GM23338 (cell line): ENCODE results near the gene UBL4A. TPM values are rescaled to one million over a fixed set of nuclear protein-coding genes. Genes with fewer than 3 reads are reported as not detected.

Experiments
- ATAC-seq: fragments of 200-7000 bp; cut with Tn5 transposase; 3 replicates; pipeline ENCODE4 v1.9.1; 2020
- DNase-seq: peaks from one replicate; pipeline ENCODE4 v3.0.0-alpha.2; 2015; ENCODE audit warnings: low spot score
- H2AFZ ChIP-seq: fragments of 200-600 bp; sonication (generic); 2 replicates; pipeline ENCODE4 v1.8.0; 2016; ENCODE audit warnings: antibody characterized with exemption, mild to moderate bottlenecking, moderate library complexity
- H3F3A ChIP-seq: fragments of 200-600 bp; sonication (generic); replicated peaks from 2 replicates; pipeline ENCODE4 v1.8.0; 2017; ENCODE audit warnings: antibody characterized with exemption, mixed run types, low read depth
- H3K27ac ChIP-seq: fragments of 200-600 bp; sonication (generic); 2 replicates; pipeline ENCODE4 v1.6.1; 2016; ENCODE audit warnings: low read depth
- H3K27me3 ChIP-seq: fragments of 200-600 bp; sonication (generic); 2 replicates; pipeline ENCODE4 v1.8.0; 2016; ENCODE audit warnings: mild to moderate bottlenecking, mixed run types, moderate library complexity; ENCODE audit not compliant: insufficient read depth
- H3K36me3 ChIP-seq: fragments of 200-600 bp; sonication (generic); 2 replicates; pipeline ENCODE4 v1.8.0; 2016; ENCODE audit warnings: mild to moderate bottlenecking; ENCODE audit not compliant: insufficient read depth
- H3K4me1 ChIP-seq: fragments of 200-600 bp; sonication (generic); 2 replicates; pipeline ENCODE4 v1.8.0; 2016; ENCODE audit warnings: mild to moderate bottlenecking, moderate library complexity; ENCODE audit not compliant: insufficient read depth
- H3K4me2 ChIP-seq: fragments of 200-600 bp; sonication (generic); 2 replicates; pipeline ENCODE4 v1.7.1; 2017; ENCODE audit warnings: mixed run types
- H3K4me3 ChIP-seq: fragments of 200-600 bp; sonication (generic); 2 replicates; pipeline ENCODE4 v1.6.1; 2016; ENCODE audit warnings: mixed run types
- H3K79me2 ChIP-seq: fragments of 200-600 bp; sonication (generic); replicated peaks from 2 replicates; pipeline ENCODE4 v1.8.0; 2017; ENCODE audit warnings: mild to moderate bottlenecking; ENCODE audit not compliant: insufficient read depth
- H3K9me2 ChIP-seq: fragments of 200-600 bp; sonication (generic); 2 replicates; pipeline ENCODE4 v1.8.0; 2017; ENCODE audit not compliant: insufficient read depth
- H4K20me1 ChIP-seq: fragments of 200-600 bp; sonication (generic); replicated peaks from 2 replicates; pipeline ENCODE4 v1.8.0; 2017; ENCODE audit warnings: mild to moderate bottlenecking; ENCODE audit not compliant: insufficient read depth
- H3K27ac Mint-ChIP-seq: 2 replicates; pipeline ENCODE4 v1.8.0; 2020; ENCODE audit warnings: inconsistent platforms, mild to moderate bottlenecking, moderate library complexity, mixed read lengths
- H3K27me3 Mint-ChIP-seq: 3 replicates; pipeline ENCODE4 v1.8.0; 2022; ENCODE audit warnings: low read depth, mild to moderate bottlenecking, moderate library complexity, mixed read lengths, inconsistent platforms; ENCODE audit not compliant: insufficient read depth, poor library complexity
- H3K36me3 Mint-ChIP-seq: 3 replicates; pipeline ENCODE4 v1.8.0; 2021; ENCODE audit warnings: low read depth, mild to moderate bottlenecking, inconsistent platforms, moderate library complexity, mixed read lengths
- H3K4me1 Mint-ChIP-seq: 3 replicates; pipeline ENCODE4 v1.8.0; 2020; ENCODE audit warnings: mild to moderate bottlenecking, inconsistent platforms, mixed read lengths
- H3K4me3 Mint-ChIP-seq: 3 replicates; pipeline ENCODE4 v1.8.0; 2021; ENCODE audit warnings: moderate library complexity, mild to moderate bottlenecking, inconsistent platforms, mixed read lengths
- H3K9me3 Mint-ChIP-seq: 3 replicates; pipeline ENCODE4 v1.8.0; 2020; ENCODE audit warnings: moderate library complexity, mild to moderate bottlenecking, inconsistent platforms, mixed read lengths
- CREB1 ChIP-seq: fragments of 250-450 bp; sonication (Bioruptor Pico); IDR thresholded peaks from 2 replicates; pipeline ENCODE4 v1.5.0; 2020; ENCODE audit warnings: low read depth, mild to moderate bottlenecking, moderate library complexity
- CTCF ChIP-seq, 2 experiments: fragments of 200-600 bp in 1 of 2; sonication (generic) in 1 of 2; conservative IDR thresholded peaks; 2 replicates each; pipeline versions ENCODE4 v1.5.1 to v1.6.1; 2016 to 2017; ENCODE audit warnings: antibody characterized with exemption in 2 of 2, low read depth in 2 of 2, mild to moderate bottlenecking in 2 of 2, moderate library complexity in 1 of 2
- ETS1 ChIP-seq: IDR thresholded peaks from 2 replicates; pipeline ENCODE4 v1.6.1; 2016; ENCODE audit warnings: antibody characterized with exemption
- EZH2 ChIP-seq: fragments of 200-600 bp; sonication (generic); IDR thresholded peaks from one replicate; pipeline ENCODE4 v1.8.0; 2017; ENCODE audit warnings: antibody characterized with exemption, mild to moderate bottlenecking, low read depth; ENCODE audit not compliant: unreplicated experiment
- EZH2phosphoT487 ChIP-seq: fragments of 200-600 bp; sonication (generic); IDR thresholded peaks from one replicate; pipeline ENCODE4 v1.8.1; 2018; ENCODE audit warnings: antibody characterized with exemption; ENCODE audit not compliant: unreplicated experiment
- JUNB ChIP-seq: IDR thresholded peaks from one replicate; pipeline ENCODE4 v1.6.1; 2016; ENCODE audit warnings: antibody characterized with exemption; ENCODE audit not compliant: unreplicated experiment
- NANOG ChIP-seq: IDR thresholded peaks from 2 replicates; pipeline ENCODE4 v1.6.1; 2016; ENCODE audit warnings: antibody characterized with exemption, borderline replicate concordance
- POLR2AphosphoS5 ChIP-seq: IDR thresholded peaks from 2 replicates; pipeline ENCODE4 v1.6.1; 2016; ENCODE audit warnings: antibody characterized with exemption, low read depth
- REST ChIP-seq: IDR thresholded peaks from one replicate; pipeline ENCODE4 v1.6.1; 2018; ENCODE audit warnings: antibody characterized with exemption; ENCODE audit not compliant: unreplicated experiment
- STAT1 ChIP-seq: IDR thresholded peaks from one replicate; pipeline ENCODE4 v1.6.1; 2016; ENCODE audit warnings: antibody characterized with exemption; ENCODE audit not compliant: unreplicated experiment
- ZNF114 ChIP-seq: fragments of 250-450 bp; sonication (Bioruptor Pico); IDR thresholded peaks from 2 replicates; pipeline ENCODE4 v1.5.0; 2020; ENCODE audit warnings: mild to moderate bottlenecking, moderate library complexity
- ZNF331 ChIP-seq: fragments of 250-450 bp; sonication (Bioruptor Pico); IDR thresholded peaks from 2 replicates; pipeline ENCODE4 v1.5.0; 2020; ENCODE audit warnings: low read depth, mild to moderate bottlenecking, moderate library complexity
- ZNF462 ChIP-seq: fragments of 250-450 bp; sonication (Bioruptor Pico); IDR thresholded peaks from 2 replicates; pipeline ENCODE4 v1.5.0; 2020; ENCODE audit warnings: mild to moderate bottlenecking, moderate library complexity
- polyA plus RNA-seq: library from polyadenylated mRNA; unstranded; fragments of >200 nt; fragmentation: Nextera tagmentation; extraction: Ambion mirVana; gene quantifications from 2 replicates; pipeline ENCODE4 v1.2.1, GENCODE V29; 2016
- total RNA-seq: library from RNA; depleted of rRNA; stranded (reverse); fragments of >200 nt; shearing (Covaris generic); gene quantifications from 2 replicates; pipeline ENCODE4 v1.2.3, GENCODE V29; 2014

Gene UBL4A
- total and polyA plus RNA-seq, 2 experiments from 2014 or later, result 15.6 to 43.7 TPM

GRCh38 chrX:154476821-154477220, 9.6 kb downstream of the UBL4A start:
- no peak for DNase-seq
- ATAC-seq, result no peak
- Histone ChIP-seq H3K4me3 (no peak overlapping the region), H2AFZ (no peak overlapping the region), H3K9me2 (no peaks in the 10 kb centered on the region), H4K20me1 (no peaks in the 10 kb centered on the region; the same call in 1 of the 2 replicates), H3F3A (no peaks in the 10 kb centered on the region), H3K27ac (no peak overlapping the region), H3K79me2 (no peaks in the 10 kb centered on the region), H3K4me1 (no peaks in the 10 kb centered on the region), H3K27me3 (no peaks in the 10 kb centered on the region), H3K36me3 (no peaks in the 10 kb centered on the region), H3K4me2 (no peak overlapping the region)
- Mint-ChIP-seq H3K9me3 (no peaks in the 10 kb centered on the region), H3K36me3 (peaks cover 8% of the 10 kb centered on the region), H3K27me3 (peaks cover 6% of the 10 kb centered on the region), H3K4me1 (peaks cover 3% of the 10 kb centered on the region; the same call in 1 of the 3 replicates), H3K27ac (no peak overlapping the region), H3K4me3 (no peak overlapping the region)
- no peak for TF ChIP-seq NANOG
- no peak for TF ChIP-seq POLR2AphosphoS5
- TF ChIP-seq JUNB, result no peak
- TF ChIP-seq ZNF114 (CRISPR knock-in tag), result no peak
- TF ChIP-seq CTCF (conservative IDR thresholded peaks at IDR 0.05; ENCODE audit: low read depth in 2 of 2), result no peak
- TF ChIP-seq REST, result no peak
- no peak for TF ChIP-seq ZNF462 (CRISPR knock-in tag)
- no peak for TF ChIP-seq STAT1
- no peak for TF ChIP-seq ETS1
- TF ChIP-seq ZNF331 (CRISPR knock-in tag), result no peak
- TF ChIP-seq EZH2, result no peak
- no peak for TF ChIP-seq EZH2phosphoT487
- no peak for TF ChIP-seq CREB1 (CRISPR knock-in tag)
